K562 (cell line): ENCODE data around the gene DGKE. TPM values are rescaled to one million over a fixed set of nuclear protein-coding genes. Genes with fewer than 3 reads are reported as not detected.

ENCODE experiments used
- ATF3 ChIP-seq, 2 experiments: fragments of 450-650 bp in 1 of 2; sonication (generic) in 1 of 2; formaldehyde crosslinking in 1 of 2; IDR thresholded peaks in 1 of 2; conservative IDR thresholded peaks in 1 of 2; 2 replicates each; pipeline versions ENCODE4 v1.6.1 to v1.8.1; 2016 to 2023; ENCODE audit warnings: mild to moderate bottlenecking in 2 of 2, moderate library complexity in 2 of 2, inconsistent platforms in 1 of 2, missing genetic modification reagents in 1 of 2
- ATF7 ChIP-seq: fragments of 450-650 bp; IDR thresholded peaks from 2 replicates; pipeline ENCODE4 v1.7.1; 2014; ENCODE audit warnings: mild to moderate bottlenecking, moderate library complexity
- BRF1 ChIP-seq: IDR thresholded peaks from 3 replicates; pipeline ENCODE4 v1.6.1; 2011; ENCODE audit warnings: borderline replicate concordance, mild to moderate bottlenecking; ENCODE audit not compliant: insufficient read length; ENCODE audit errors: extremely low read depth
- C11orf30 ChIP-seq: fragments of 450-650 bp; IDR thresholded peaks from 2 replicates; pipeline ENCODE4 v1.6.1; 2016; ENCODE audit warnings: low read depth, mild to moderate bottlenecking
- CBX3 ChIP-seq, 2 experiments: IDR thresholded peaks; 1 replicate in 1 of 2; 2 replicates in 1 of 2; pipeline ENCODE4 v1.6.1; 2012; ENCODE audit warnings: inconsistent platforms in 2 of 2, low read length in 2 of 2, borderline replicate concordance in 1 of 2, control low read depth in 1 of 2
- FOXA1 ChIP-seq: fragments of 450-650 bp; IDR thresholded peaks from 2 replicates; pipeline ENCODE4 v1.6.1; 2016; ENCODE audit warnings: mild to moderate bottlenecking, borderline replicate concordance
- IFI16 ChIP-seq: fragments of 250-450 bp; sonication (Bioruptor Pico); IDR thresholded peaks from 2 replicates; pipeline ENCODE4 v2.1.2; 2022; ENCODE audit warnings: mild to moderate bottlenecking, inconsistent platforms
- NRF1 ChIP-seq, 2 experiments: fragments of 450-650 bp; IDR thresholded peaks in 1 of 2; conservative IDR thresholded peaks in 1 of 2; 2 replicates each; pipeline ENCODE4 v1.6.1; 2014; ENCODE audit warnings: mild to moderate bottlenecking in 2 of 2
- PRDM10 ChIP-seq: fragments of 450-650 bp; IDR thresholded peaks from 2 replicates; pipeline ENCODE4 v1.6.1; 2018; ENCODE audit not compliant: partially characterized antibody
- TFAP4 ChIP-seq: sonication (generic); formaldehyde crosslinking; IDR thresholded peaks from 2 replicates; pipeline ENCODE4 v1.8.0; 2022; ENCODE audit warnings: missing genetic modification reagents, mild to moderate bottlenecking, moderate library complexity, borderline replicate concordance
- XRCC3 ChIP-seq: fragments of 450-650 bp; IDR thresholded peaks from 2 replicates; pipeline ENCODE4 v1.6.1; 2017; ENCODE audit warnings: mild to moderate bottlenecking, moderate library complexity
- ZBED1 ChIP-seq: IDR thresholded peaks from 2 replicates; pipeline ENCODE4 v1.6.1; 2014
- ZNF197 ChIP-seq: fragments of 200-800 bp; sonication (Bioruptor generic); IDR thresholded peaks from 2 replicates; pipeline ENCODE4 v1.6.1; 2016; ENCODE audit warnings: low read depth, missing genetic modification characterization, missing compliant biosample characterization
- ZNF318 ChIP-seq, 2 experiments: fragments of 450-650 bp; IDR thresholded peaks; 2 replicates each; pipeline ENCODE4 v1.6.1; 2016; ENCODE audit warnings: mild to moderate bottlenecking in 2 of 2, borderline replicate concordance in 1 of 2, low read depth in 1 of 2, moderate library complexity in 1 of 2
- polyA plus RNA-seq, 8 experiments: library from polyadenylated mRNA; depleted of rRNA in 4 of 8; stranded (reverse) in 5 of 8; unstranded in 3 of 8; fragments of >200 nt; fragmentation: Nextera tagmentation in 2 of 8; fragmentation: Illumina TruSeq in 1 of 8; extraction: Ambion mirVana in 2 of 8; extraction: Trizol in 1 of 8; gene quantifications; 2 replicates each; pipeline versions ENCODE4 v1.2.1 to v1.2.3, GENCODE V29; 2011 to 2014; ENCODE audit warnings: inconsistent platforms in 1 of 8, missing spikeins in 1 of 8
- total RNA-seq, 7 experiments: library from RNA; depleted of rRNA in 6 of 7; stranded (reverse); fragments of >200 nt in 6 of 7; fragmentation: Illumina TruSeq in 2 of 7; extraction: Trizol in 2 of 7; gene quantifications; 2 replicates each; pipeline versions ENCODE4 v1.2.1 to v1.2.3, GENCODE V29; 2011 to 2021; ENCODE audit warnings: low replicate concordance in 1 of 7

Gene DGKE
- total and polyA plus RNA-seq, 9 of the 15 experiments (the other 6 are each of a cell fraction or from before 2014, with no cell fraction given), result 1.3 to 9.9 (median 5.9) TPM

- TF ChIP-seq ZNF318 (IDR thresholded peaks at IDR 0.05; ENCODE audit: borderline replicate concordance in 1 of 2, low read depth in 1 of 2) (no peak), BRF1 (no peak), C11orf30 (peak; percentile 67), CBX3 (IDR thresholded peaks at IDR 0.05; ENCODE audit: borderline replicate concordance in 1 of 2, low read length in 2 of 2) (no peak), ZNF197 (CRISPR knock-in tag) (no peak), IFI16 (CRISPR knock-in tag) (no peak), XRCC3 (no peak), ATF3 (IDR thresholded peaks at IDR 0.05) (peak; percentile 86), ATF3 (CRISPR knock-in tag; conservative IDR thresholded peaks at IDR 0.05) (no peak), NRF1 (conservative IDR thresholded peaks at IDR 0.05 in 1 of 2, IDR thresholded peaks at IDR 0.05 in 1 of 2) (no peak), PRDM10 (no peak), ATF7 (0 out of 2 replicates have a peak, but pooled peaks have one; percentile 26), FOXA1 (no peak), ZBED1 (no peak), TFAP4 (CRISPR knock-in tag) (no peak)
Measured at GRCh38 chr17:56918916-56919315, 85.0 kb downstream of the DGKE start (continued).
